Caco-2 (cell line): ENCODE data around the gene CENPF. TPM values are rescaled to one million over a fixed set of nuclear protein-coding genes. Genes with fewer than 3 reads are reported as not detected.

Experiments used
- BruUV-seq: library from RNA; stranded (reverse); fragments of 400-500 nt; replicated peaks from 2 replicates; lab custom pipeline; 2021; lab: Mats Ljungman, UMichigan
- CTCF ChIA-PET: fragments of 300-600 bp; sonication (Branson Sonifier 250); formaldehyde crosslinking; loops from one replicate; lab custom pipeline; 2022; ENCODE audit warnings: antibody characterized with exemption; lab: Charles Lee
- POLR2A ChIA-PET: fragments of 300-600 bp; sonication (Branson Sonifier 250); formaldehyde crosslinking; loops from one replicate; lab custom pipeline; 2022; ENCODE audit warnings: antibody characterized with exemption; lab: Charles Lee
- DNase-seq, 2 experiments: peaks; one replicate each; pipeline versions ENCODE4 v3.0.0 to v3.0.0-alpha.2; 2020 to 2022
- H3K27me3 ChIP-seq: replicated peaks from 2 replicates; pipeline ENCODE4 v1.6.0; 2011; ENCODE audit warnings: low read length; ENCODE audit not compliant: control insufficient read depth, insufficient read depth
- H3K36me3 ChIP-seq: 2 replicates; pipeline ENCODE4 v1.5.1; 2011; ENCODE audit warnings: low read length; ENCODE audit not compliant: control insufficient read depth, insufficient read depth
- H3K4me1 ChIP-seq: fragments of 250-450 bp; sonication (Bioruptor Pico); 2 replicates; pipeline ENCODE4 v1.5.1; 2020; ENCODE audit warnings: mild to moderate bottlenecking
- H3K4me3 ChIP-seq: 2 replicates; pipeline ENCODE4 v1.5.1; 2011; ENCODE audit warnings: low read depth, mild to moderate bottlenecking, control low read depth, low read length
- H3K9me3 ChIP-seq: fragments of 250-450 bp; sonication (Bioruptor Pico); 2 replicates; pipeline ENCODE4 v1.5.1; 2020; ENCODE audit warnings: mild to moderate bottlenecking, moderate library complexity
- H3K27ac Mint-ChIP-seq: one replicate; pipeline ENCODE4 v1.8.0; 2022; ENCODE audit warnings: mixed read lengths; ENCODE audit not compliant: unreplicated experiment
- H3K27me3 Mint-ChIP-seq: one replicate; pipeline ENCODE4 v1.8.0; 2022; ENCODE audit warnings: mixed read lengths; ENCODE audit not compliant: insufficient read depth, unreplicated experiment
- H3K36me3 Mint-ChIP-seq: one replicate; pipeline ENCODE4 v1.8.0; 2022; ENCODE audit warnings: mild to moderate bottlenecking, mixed read lengths; ENCODE audit not compliant: insufficient read depth, unreplicated experiment
- H3K4me1 Mint-ChIP-seq: one replicate; pipeline ENCODE4 v1.8.0; 2022; ENCODE audit warnings: low read depth, mixed read lengths; ENCODE audit not compliant: unreplicated experiment
- H3K4me3 Mint-ChIP-seq: one replicate; pipeline ENCODE4 v1.8.0; 2022; ENCODE audit warnings: mild to moderate bottlenecking, moderate library complexity, mixed read lengths; ENCODE audit not compliant: unreplicated experiment
- H3K9me3 Mint-ChIP-seq: one replicate; pipeline ENCODE4 v1.8.0; 2022; ENCODE audit warnings: mixed read lengths; ENCODE audit not compliant: unreplicated experiment
- intact Hi-C: fragments of 100-400 bp; cut with micrococcal nuclease; formaldehyde crosslinking; loops from one replicate; pipeline ENCODE4 v1.10.0; 2022; ENCODE audit not compliant: unreplicated experiment
- total RNA-seq: library from RNA; stranded (reverse); gene quantifications from 2 replicates; pipeline ENCODE4 v1.2.3, GENCODE V29; 2022
- TF ChIP-seq, protein P1 (sequence below), 2 experiments: fragments of 200-600 bp in 1 of 2; IDR thresholded peaks; 1 replicate in 1 of 2; 2 replicates in 1 of 2; pipeline versions ENCODE4 v1.5.1 to v1.8.0; 2011 to 2022; ENCODE audit warnings: antibody characterized with exemption in 1 of 2, control low read depth in 1 of 2, inconsistent platforms in 1 of 2, low read depth in 1 of 2, low read length in 1 of 2, mild to moderate bottlenecking in 1 of 2, moderate library complexity in 1 of 2; ENCODE audit not compliant: insufficient read depth in 1 of 2, severe bottlenecking in 1 of 2, unreplicated experiment in 1 of 2

CENPF gene
- total RNA-seq, 1 experiment from 2014 or later: 145 TPM

DNA sequence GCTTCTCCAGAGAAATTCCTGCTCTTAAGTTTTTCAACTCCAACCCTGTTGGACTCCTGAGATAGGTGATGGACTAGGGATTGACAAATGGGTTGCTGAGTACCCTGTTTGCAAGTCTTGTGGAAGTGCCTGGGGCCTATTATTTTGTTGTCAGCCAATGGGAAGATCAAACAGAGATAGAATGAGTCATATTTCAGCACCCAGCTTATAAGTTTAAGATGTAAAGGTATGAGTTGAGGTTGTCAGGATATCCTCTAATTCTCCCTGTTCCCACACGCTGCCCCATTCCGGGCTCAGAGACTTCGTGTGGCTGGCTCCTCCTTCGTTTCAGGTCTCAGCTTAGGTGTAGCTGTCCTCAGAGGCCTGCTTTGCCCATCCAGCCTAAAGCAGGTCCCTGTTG lies 91.8 kb downstream of the CENPF start:
- intact Hi-C loops: loop anchor here (1.0 kb wide), 1 partner anchor 8 kb away; no protein-coding TSS in a partner anchor
- H3K36me3 ChIP-seq: no peaks in the 10 kb centered on the region
- Mint-ChIP-seq H3K27me3 (no peaks in the 10 kb centered on the region), H3K4me1 (no peaks in the 10 kb centered on the region), H3K36me3 (no peaks in the 10 kb centered on the region), H3K4me3 (no peak overlapping the region), H3K9me3 (peaks cover 9% of the 10 kb centered on the region), H3K27ac (no peak overlapping the region)
- H3K4me1 ChIP-seq: no peaks in the 10 kb centered on the region
- no peak overlapping the region for H3K4me3 ChIP-seq
- no peaks in the 10 kb centered on the region for H3K9me3 ChIP-seq
- TF ChIP-seq, protein P1, sequence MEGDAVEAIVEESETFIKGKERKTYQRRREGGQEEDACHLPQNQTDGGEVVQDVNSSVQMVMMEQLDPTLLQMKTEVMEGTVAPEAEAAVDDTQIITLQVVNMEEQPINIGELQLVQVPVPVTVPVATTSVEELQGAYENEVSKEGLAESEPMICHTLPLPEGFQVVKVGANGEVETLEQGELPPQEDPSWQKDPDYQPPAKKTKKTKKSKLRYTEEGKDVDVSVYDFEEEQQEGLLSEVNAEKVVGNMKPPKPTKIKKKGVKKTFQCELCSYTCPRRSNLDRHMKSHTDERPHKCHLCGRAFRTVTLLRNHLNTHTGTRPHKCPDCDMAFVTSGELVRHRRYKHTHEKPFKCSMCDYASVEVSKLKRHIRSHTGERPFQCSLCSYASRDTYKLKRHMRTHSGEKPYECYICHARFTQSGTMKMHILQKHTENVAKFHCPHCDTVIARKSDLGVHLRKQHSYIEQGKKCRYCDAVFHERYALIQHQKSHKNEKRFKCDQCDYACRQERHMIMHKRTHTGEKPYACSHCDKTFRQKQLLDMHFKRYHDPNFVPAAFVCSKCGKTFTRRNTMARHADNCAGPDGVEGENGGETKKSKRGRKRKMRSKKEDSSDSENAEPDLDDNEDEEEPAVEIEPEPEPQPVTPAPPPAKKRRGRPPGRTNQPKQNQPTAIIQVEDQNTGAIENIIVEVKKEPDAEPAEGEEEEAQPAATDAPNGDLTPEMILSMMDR (IDR thresholded peaks at IDR 0.05; ENCODE audit: insufficient read depth in 1 of 2, low read depth in 1 of 2, low read length in 1 of 2, severe bottlenecking in 1 of 2, unreplicated experiment in 1 of 2): no peak
- POLR2A ChIA-PET: no interaction called here
- BruUV-seq: no TSS peak
- no peaks in the 10 kb centered on the region for H3K27me3 ChIP-seq
- no peak for DNase-seq
- CTCF ChIA-PET: no interaction called here

DNA sequence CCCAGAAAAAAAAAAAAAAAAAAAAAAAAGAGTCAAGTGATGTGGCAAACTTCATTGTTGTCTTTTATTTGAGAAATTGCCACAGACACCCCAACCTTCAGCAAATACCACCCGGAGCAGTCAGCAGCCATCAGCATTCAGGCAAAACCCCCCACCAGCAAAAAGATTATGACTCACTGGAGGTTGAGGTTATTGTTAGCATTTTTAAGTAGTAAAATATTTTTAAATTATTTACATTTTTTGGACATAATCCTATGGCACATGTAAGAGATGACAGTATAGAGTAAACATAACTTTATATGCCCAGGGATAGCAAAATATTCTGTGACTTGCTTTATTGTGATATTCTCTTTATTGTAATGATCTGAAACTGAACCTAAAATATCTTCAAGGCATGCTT lies 95.6 kb downstream of the CENPF start:
- DNase-seq: no peak
- Mint-ChIP-seq H3K4me1 (no peaks in the 10 kb centered on the region), H3K27me3 (no peaks in the 10 kb centered on the region), H3K36me3 (no peaks in the 10 kb centered on the region), H3K27ac (no peak overlapping the region), H3K9me3 (peaks cover 3% of the 10 kb centered on the region), H3K4me3 (no peak overlapping the region)
- TF ChIP-seq, protein P1 (IDR thresholded peaks at IDR 0.05; ENCODE audit: insufficient read depth in 1 of 2, low read depth in 1 of 2, low read length in 1 of 2, severe bottlenecking in 1 of 2, unreplicated experiment in 1 of 2): no peak
- intact Hi-C loops: no loop called here
- BruUV-seq: no TSS peak
- ChIA-PET CTCF (no interaction called here), POLR2A (no interaction called here)
- Histone ChIP-seq H3K27me3 (no peaks in the 10 kb centered on the region), H3K9me3 (no peaks in the 10 kb centered on the region), H3K4me3 (no peak overlapping the region), H3K4me1 (peaks cover 3% of the 10 kb centered on the region; the same call in 1 of the 2 replicates), H3K36me3 (no peaks in the 10 kb centered on the region)

DNA sequence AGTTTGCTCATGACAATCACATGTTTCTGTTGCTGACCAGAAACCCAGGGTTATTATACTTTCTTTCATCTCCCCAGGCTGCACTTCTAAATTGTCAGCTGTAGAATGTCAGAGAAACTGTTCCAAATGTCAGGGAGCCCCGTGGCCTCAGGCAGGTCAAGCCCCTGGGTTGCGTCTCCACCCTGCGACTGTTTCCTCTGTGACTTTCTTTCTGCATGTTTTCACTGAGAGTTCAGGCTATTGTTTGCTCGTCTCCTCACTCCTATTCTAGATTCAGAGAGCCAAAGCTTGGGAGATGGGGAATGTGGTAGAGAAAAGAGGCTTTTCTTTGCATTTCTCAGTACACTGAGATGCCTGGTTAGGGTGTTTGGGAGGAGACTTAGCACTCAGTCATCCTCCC lies 97.4 kb downstream of the CENPF start:
- no TSS peak for BruUV-seq
- H3K9me3 ChIP-seq: peaks cover 9% of the 10 kb centered on the region; the same call in 1 of the 2 replicates
- Mint-ChIP-seq H3K27me3 (no peaks in the 10 kb centered on the region), H3K27ac (no peak overlapping the region), H3K4me3 (no peak overlapping the region), H3K4me1 (no peaks in the 10 kb centered on the region), H3K9me3 (peaks cover 22% of the 10 kb centered on the region), H3K36me3 (no peaks in the 10 kb centered on the region)
- TF ChIP-seq, protein P1 (IDR thresholded peaks at IDR 0.05; ENCODE audit: insufficient read depth in 1 of 2, low read depth in 1 of 2, low read length in 1 of 2, severe bottlenecking in 1 of 2, unreplicated experiment in 1 of 2): no peak
- DNase-seq: no peak
- H3K4me3 ChIP-seq: no peak overlapping the region
- intact Hi-C loops: no loop called here
- H3K4me1 ChIP-seq: peaks cover 3% of the 10 kb centered on the region; the same call in 1 of the 2 replicates
- ChIA-PET CTCF (no interaction called here), POLR2A (no interaction called here)
- no peaks in the 10 kb centered on the region for H3K36me3 ChIP-seq
- H3K27me3 ChIP-seq: no peaks in the 10 kb centered on the region
